H1 (cell line): ENCODE data around the gene SMYD3. TPM values are rescaled to one million over a fixed set of nuclear protein-coding genes. Genes with fewer than 3 reads are reported as not detected.

Experiments used
- BCL11A ChIP-seq, 2 experiments: IDR thresholded peaks; one replicate each; pipeline ENCODE4 v1.6.1; 2011; ENCODE audit warnings: low read depth in 2 of 2, low read length in 2 of 2, mild to moderate bottlenecking in 2 of 2
- CHD1 ChIP-seq: IDR thresholded peaks from 2 replicates; pipeline ENCODE4 v1.6.1; 2012; ENCODE audit warnings: low read depth, low read length, improper control_type of control experiment
- MAFK ChIP-seq: IDR thresholded peaks from 2 replicates; pipeline ENCODE4 v1.6.1; 2012; ENCODE audit warnings: low read depth, mild to moderate bottlenecking, improper control_type of control experiment, low read length
- SP4 ChIP-seq: IDR thresholded peaks from 2 replicates; pipeline ENCODE4 v1.6.1; 2012; ENCODE audit warnings: low read length, inconsistent platforms
- TAF7 ChIP-seq: optimal IDR thresholded peaks from 2 replicates; pipeline ENCODE3; 2011; ENCODE audit warnings: low read depth, mild to moderate bottlenecking, inconsistent platforms, low read length, moderate library complexity, borderline replicate concordance
- TCF12 ChIP-seq: IDR thresholded peaks from 2 replicates; pipeline ENCODE4 v1.6.1; 2011; ENCODE audit warnings: low read depth, mild to moderate bottlenecking, low read length
- ZNF274 ChIP-seq: IDR thresholded peaks from 2 replicates; pipeline ENCODE4 v1.7.0; 2012; ENCODE audit warnings: low read length, borderline replicate concordance; ENCODE audit errors: extremely low read depth
- polyA plus RNA-seq, 7 experiments: library from polyadenylated mRNA; depleted of rRNA in 3 of 7; stranded (reverse) in 5 of 7; unstranded in 2 of 7; fragments of >200 nt in 5 of 7; fragments of 200-250 nt in 2 of 7; gene quantifications; 1 replicate in 5 of 7; 2 replicates in 1 of 7; 4 replicates in 1 of 7; pipeline versions ENCODE4 v1.2.1 to v1.2.3, GENCODE V29; 2011 to 2013; ENCODE audit warnings: missing spikeins in 2 of 7, mixed read lengths in 2 of 7
- total RNA-seq: library from RNA; stranded (reverse); fragmentation: NEBNext Ultra II Directional; extraction: Animal tissue kit (Norgen Biotek cat#: 25700); gene quantifications from 2 replicates; pipeline ENCODE4 v1.2.1, GENCODE V29; 2021
- TF ChIP-seq, protein P1 (sequence below): fragments of 300-600 bp; sonication (generic); IDR thresholded peaks from 2 replicates; pipeline ENCODE4 v1.7.1; 2012; ENCODE audit warnings: low read length, moderate library complexity, mild to moderate bottlenecking, inconsistent platforms; ENCODE audit not compliant: insufficient replicate concordance
- TF ChIP-seq, protein P2 (sequence below): IDR thresholded peaks from 2 replicates; pipeline ENCODE4 v1.6.1; 2012; ENCODE audit warnings: inconsistent platforms

The SMYD3 gene
- total and polyA plus RNA-seq, 2 of the 8 experiments (the other 6 are each of a cell fraction or from before 2014, with no cell fraction given): 17.3 to 25.4 TPM

DNA sequence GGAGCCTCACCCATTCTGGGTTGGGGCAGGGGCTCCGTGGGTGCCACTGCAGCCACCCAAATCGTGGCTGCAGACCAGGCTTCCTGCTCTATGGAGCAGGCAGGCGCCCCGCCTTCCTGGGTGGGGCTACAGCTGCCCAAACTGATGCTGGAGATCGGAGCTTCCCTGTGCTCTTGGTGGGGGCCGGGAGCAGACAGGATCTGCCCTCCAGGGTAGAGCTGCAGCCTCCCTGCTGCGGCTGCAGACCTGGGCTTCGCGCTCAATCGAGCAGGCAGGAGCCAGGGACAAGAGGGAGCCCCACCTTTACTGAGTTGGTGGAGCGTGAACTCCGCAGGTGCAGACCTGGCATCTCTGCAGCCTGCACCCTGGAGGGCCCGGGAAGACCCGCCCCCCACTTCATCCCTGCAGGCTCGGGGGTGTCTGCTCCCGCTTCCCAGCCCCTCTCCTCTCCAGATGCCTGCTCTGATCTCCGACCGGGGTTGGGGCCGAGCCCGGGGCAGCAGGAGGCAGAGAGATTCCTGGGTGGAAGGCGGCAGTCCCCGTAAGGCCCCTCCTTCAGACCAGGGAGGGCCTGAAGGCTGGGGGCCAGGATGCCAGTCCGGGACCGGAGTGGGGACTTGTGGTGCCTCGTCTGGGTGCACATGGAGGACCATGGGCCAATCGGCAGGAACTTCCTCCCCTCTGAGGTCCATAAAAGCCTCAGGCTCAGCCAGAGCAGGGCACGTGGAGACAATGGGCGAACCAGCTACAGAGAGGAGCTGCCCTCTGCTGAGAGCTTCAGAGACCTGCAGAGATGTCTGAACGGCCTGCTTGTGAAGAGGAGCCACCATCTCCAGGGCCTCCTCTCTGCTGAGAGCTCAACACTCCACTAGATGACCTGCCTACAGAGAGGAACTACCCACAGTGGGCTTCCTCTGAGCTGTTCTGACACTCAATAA lies 359.3 kb downstream of the SMYD3 start (continued):
- TF ChIP-seq, protein P1, sequence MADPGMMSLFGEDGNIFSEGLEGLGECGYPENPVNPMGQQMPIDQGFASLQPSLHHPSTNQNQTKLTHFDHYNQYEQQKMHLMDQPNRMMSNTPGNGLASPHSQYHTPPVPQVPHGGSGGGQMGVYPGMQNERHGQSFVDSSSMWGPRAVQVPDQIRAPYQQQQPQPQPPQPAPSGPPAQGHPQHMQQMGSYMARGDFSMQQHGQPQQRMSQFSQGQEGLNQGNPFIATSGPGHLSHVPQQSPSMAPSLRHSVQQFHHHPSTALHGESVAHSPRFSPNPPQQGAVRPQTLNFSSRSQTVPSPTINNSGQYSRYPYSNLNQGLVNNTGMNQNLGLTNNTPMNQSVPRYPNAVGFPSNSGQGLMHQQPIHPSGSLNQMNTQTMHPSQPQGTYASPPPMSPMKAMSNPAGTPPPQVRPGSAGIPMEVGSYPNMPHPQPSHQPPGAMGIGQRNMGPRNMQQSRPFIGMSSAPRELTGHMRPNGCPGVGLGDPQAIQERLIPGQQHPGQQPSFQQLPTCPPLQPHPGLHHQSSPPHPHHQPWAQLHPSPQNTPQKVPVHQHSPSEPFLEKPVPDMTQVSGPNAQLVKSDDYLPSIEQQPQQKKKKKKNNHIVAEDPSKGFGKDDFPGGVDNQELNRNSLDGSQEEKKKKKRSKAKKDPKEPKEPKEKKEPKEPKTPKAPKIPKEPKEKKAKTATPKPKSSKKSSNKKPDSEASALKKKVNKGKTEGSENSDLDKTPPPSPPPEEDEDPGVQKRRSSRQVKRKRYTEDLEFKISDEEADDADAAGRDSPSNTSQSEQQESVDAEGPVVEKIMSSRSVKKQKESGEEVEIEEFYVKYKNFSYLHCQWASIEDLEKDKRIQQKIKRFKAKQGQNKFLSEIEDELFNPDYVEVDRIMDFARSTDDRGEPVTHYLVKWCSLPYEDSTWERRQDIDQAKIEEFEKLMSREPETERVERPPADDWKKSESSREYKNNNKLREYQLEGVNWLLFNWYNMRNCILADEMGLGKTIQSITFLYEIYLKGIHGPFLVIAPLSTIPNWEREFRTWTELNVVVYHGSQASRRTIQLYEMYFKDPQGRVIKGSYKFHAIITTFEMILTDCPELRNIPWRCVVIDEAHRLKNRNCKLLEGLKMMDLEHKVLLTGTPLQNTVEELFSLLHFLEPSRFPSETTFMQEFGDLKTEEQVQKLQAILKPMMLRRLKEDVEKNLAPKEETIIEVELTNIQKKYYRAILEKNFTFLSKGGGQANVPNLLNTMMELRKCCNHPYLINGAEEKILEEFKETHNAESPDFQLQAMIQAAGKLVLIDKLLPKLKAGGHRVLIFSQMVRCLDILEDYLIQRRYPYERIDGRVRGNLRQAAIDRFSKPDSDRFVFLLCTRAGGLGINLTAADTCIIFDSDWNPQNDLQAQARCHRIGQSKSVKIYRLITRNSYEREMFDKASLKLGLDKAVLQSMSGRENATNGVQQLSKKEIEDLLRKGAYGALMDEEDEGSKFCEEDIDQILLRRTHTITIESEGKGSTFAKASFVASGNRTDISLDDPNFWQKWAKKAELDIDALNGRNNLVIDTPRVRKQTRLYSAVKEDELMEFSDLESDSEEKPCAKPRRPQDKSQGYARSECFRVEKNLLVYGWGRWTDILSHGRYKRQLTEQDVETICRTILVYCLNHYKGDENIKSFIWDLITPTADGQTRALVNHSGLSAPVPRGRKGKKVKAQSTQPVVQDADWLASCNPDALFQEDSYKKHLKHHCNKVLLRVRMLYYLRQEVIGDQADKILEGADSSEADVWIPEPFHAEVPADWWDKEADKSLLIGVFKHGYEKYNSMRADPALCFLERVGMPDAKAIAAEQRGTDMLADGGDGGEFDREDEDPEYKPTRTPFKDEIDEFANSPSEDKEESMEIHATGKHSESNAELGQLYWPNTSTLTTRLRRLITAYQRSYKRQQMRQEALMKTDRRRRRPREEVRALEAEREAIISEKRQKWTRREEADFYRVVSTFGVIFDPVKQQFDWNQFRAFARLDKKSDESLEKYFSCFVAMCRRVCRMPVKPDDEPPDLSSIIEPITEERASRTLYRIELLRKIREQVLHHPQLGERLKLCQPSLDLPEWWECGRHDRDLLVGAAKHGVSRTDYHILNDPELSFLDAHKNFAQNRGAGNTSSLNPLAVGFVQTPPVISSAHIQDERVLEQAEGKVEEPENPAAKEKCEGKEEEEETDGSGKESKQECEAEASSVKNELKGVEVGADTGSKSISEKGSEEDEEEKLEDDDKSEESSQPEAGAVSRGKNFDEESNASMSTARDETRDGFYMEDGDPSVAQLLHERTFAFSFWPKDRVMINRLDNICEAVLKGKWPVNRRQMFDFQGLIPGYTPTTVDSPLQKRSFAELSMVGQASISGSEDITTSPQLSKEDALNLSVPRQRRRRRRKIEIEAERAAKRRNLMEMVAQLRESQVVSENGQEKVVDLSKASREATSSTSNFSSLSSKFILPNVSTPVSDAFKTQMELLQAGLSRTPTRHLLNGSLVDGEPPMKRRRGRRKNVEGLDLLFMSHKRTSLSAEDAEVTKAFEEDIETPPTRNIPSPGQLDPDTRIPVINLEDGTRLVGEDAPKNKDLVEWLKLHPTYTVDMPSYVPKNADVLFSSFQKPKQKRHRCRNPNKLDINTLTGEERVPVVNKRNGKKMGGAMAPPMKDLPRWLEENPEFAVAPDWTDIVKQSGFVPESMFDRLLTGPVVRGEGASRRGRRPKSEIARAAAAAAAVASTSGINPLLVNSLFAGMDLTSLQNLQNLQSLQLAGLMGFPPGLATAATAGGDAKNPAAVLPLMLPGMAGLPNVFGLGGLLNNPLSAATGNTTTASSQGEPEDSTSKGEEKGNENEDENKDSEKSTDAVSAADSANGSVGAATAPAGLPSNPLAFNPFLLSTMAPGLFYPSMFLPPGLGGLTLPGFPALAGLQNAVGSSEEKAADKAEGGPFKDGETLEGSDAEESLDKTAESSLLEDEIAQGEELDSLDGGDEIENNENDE: no peak
- TF ChIP-seq BCL11A (IDR thresholded peaks at IDR 0.05; ENCODE audit: low read depth in 2 of 2, low read length in 2 of 2) (no peak), TCF12 (no peak), CHD1 (no peak), TAF7 (no peak), ZNF274 (no peak), SP4 (no peak), MAFK (no peak)
- TF ChIP-seq, protein P2, sequence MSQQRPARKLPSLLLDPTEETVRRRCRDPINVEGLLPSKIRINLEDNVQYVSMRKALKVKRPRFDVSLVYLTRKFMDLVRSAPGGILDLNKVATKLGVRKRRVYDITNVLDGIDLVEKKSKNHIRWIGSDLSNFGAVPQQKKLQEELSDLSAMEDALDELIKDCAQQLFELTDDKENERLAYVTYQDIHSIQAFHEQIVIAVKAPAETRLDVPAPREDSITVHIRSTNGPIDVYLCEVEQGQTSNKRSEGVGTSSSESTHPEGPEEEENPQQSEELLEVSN: 0 out of 2 replicates have a peak, but pooled peaks have one; percentile 33
